ENCODE measurements around the gene SCRN1.

SCRN1 gene, protein sequence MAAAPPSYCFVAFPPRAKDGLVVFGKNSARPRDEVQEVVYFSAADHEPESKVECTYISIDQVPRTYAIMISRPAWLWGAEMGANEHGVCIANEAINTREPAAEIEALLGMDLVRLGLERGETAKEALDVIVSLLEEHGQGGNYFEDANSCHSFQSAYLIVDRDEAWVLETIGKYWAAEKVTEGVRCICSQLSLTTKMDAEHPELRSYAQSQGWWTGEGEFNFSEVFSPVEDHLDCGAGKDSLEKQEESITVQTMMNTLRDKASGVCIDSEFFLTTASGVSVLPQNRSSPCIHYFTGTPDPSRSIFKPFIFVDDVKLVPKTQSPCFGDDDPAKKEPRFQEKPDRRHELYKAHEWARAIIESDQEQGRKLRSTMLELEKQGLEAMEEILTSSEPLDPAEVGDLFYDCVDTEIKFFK

GRCh38 chr7:29989257-29989995, at the start of gene SCRN1:
SCRN1 (minus strand) TSS chr7:29989801; CDS start chr7:29969067, 20,734 bp downstream.
- DNase-seq (ENCODE audit: low spot score), result peak; percentile 90

DNA sequence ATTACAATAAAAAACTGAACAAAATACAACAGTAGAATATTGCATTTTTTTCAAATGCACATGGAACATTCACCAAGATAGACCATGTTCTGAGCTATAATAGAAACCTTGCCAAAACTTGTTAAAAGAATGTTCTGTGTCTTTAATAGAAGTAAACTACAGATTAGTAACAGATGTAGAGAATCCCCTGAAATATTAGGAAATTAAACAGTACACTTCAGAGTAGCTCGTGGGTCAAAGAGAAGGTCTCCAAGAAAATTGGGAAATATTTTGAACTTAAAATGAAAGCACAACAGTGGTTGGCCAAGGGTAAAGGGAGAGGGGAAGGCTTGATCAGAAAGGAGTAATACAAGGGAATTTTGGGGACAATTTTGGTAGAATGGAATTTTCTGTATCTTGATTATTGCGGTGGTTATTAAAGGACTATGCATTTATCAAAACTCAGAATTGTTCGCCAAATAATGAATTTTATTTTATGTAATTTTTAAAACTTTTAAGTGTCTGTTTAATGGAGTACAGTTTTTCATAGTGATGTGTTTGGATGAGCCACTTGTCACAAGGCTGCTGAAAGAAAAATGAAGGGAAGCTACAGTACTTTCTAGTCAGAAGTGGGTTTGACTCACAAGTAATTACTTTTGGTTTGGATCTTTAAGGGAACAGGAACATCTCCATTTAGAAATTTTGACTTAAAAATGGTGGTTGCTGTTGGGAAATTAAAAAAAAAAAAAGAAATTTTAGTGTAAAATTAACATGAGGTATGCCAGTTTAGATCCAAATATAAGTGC, 48.8 kb upstream of the SCRN1 start:
- peak; percentile 66 for DNase-seq (ENCODE audit: low spot score)

DNA sequence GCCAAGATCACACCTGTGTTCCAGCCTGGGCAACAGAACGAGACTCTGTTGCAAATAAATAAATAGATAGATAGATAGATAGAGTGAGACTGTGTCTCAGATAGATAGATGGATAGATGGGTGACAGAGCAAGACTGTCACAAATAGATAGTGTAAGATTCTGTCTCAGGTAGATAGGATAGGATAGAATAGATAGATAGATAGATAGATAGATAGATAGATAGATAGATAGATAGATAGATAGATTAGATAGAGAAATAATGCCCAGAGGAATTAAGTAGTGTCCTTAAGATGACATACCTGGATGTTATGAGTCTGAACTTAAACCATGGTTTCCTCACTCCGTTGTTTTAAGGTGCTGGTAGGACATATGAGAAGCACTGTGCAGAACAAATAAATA, 46.6 kb upstream of the SCRN1 start:
- no peak for DNase-seq (ENCODE audit: low spot score)

DNA sequence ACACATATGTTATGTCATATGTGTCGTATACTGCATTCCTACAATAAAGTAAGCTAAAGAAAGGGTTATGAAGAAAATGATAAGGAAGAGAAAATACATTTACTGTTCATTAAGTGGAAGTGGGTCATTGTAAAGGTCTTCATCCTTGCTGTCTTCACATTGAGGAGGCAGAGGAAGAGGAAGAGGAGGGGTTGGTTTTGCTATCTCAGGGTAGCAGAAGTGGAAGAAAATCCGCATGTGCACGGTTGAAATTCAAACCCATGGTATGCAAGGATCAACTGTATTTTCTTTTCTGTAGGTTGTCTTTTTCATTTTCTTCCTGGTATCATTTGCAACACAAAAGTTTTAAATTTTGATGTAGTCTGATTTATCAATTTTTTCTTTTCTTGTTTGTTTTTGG, 44.9 kb upstream of the SCRN1 start:
- DNase-seq (ENCODE audit: low spot score), result no peak

DNA sequence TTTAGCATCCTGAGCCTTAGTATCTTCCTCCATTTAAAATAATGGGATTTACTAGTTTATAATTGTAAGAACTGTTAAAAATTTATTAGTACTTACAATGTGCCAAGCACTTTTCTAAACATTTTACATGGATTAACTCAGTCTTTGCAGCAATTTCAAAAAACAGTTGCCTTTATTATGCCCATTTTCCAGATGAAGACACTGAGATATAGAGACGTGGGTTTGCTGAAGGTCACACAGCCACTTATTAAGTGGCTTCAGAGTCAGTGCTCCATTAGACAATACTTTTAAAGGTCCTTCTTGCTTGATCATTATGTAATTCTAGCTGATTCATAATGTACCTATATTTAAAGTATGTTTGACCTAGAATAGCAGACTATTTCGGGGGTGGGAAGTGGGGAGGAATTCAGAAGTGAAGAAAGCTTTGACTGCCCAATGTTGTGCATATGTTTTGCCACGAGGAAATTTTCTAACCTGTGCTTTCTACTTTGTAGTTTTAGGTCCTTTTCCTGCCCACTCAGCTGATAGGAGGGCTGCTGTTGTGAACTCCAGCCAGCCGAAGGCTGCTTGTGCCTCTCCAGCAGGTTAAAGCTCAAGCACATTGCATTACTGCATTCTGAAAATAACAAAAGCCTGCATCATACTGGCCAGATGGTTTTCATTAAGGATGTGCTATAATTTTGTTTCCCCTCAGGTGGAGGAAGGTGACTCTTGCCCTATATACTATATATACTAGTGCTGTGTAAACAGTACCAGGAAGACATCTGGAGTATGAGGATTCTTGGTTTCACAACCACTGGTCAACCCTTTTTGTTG, 42.9 kb upstream of the SCRN1 start:
- DNase-seq (ENCODE audit: low spot score), result peak; percentile 11

GRCh38 chr7:30029696-30030095, 40.1 kb upstream of the SCRN1 start:
- DNase-seq (ENCODE audit: low spot score), result no peak

GRCh38 chr7:30028749-30029635, 39.4 kb upstream of the SCRN1 start:
- peak; percentile 44 for DNase-seq (ENCODE audit: low spot score)

GRCh38 chr7:30028216-30028748, 38.7 kb upstream of the SCRN1 start, which contains the start of gene PLEKHA8:
PLEKHA8 (plus strand) TSS chr7:30028412; CDS start chr7:30028763, 351 bp downstream.
- DNase-seq (ENCODE audit: low spot score), result peak; percentile 94

DNA sequence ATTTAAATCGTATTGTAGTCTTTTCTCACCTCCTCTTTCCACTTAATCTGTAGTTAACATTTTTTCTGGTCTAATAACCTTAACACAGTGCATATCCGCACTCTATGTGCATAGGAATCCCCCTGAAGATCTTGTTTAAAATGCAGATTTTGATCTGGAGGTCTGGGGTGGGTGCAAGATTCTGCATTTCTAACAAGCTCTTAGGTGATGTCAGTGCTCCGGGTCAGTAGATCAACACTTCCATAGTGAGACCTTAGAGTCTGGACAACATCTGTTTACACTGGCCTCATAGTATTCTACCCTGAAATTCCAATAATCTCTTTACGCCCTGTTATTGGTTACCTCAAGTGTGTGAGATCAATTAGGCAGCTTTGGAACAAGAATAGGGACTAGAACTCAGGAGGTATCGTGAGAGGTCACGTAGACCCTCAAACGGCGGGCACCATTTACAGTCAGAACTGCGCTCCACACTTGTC, 38.2 kb upstream of the SCRN1 start:
- DNase-seq (ENCODE audit: low spot score), result no peak

GRCh38 chr7:30027065-30027456, 37.5 kb upstream of the SCRN1 start:
- peak; percentile 24 for DNase-seq (ENCODE audit: low spot score)

DNA sequence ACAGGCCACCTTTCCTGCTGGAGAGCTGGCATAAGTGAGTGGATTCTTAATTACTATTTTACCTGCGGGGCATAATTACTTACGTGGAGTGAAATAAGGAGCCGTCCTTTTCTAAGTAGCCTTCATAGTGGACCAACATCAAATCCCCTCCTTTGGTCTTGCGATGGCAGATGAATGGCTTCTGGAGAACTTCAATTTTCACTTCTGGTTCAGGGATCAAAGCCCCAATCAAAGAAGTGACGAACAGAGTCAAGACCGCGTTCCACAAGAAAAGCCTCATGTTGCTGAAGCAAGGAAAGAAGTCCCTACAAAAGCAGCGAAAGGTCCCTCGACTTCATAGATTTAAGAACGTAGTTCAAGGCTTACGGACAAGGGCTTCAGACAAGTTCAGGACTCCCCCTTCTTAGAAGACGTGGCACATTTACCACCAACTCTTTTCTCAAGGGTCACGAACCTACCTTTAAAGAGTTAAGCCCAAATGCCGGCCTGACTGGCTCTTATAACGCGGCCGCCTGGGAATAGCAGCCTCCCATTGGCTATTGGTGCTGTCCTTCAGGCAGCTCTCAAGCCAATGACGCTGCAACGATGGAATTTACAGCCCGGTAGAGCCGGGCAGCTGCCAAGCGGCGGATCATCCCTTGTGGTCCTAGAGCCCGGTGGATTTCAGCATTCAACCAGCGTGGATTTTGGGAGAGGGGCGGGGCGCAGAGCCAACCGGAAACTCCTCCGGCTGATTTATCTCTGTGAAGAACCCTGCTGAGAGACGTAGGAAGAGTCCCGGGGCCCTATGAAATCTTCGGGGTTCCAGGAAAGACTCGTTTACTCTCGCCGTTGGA, 36.8 kb upstream of the SCRN1 start, which contains the start of gene FKBP14:
Gene FKBP14, minus strand, starts transcription at position 474 of the 836 bp plus-strand sequence. Its CDS starts 194 bp downstream, at position 280.
- DNase-seq (ENCODE audit: low spot score), result peak; percentile 96

GRCh38 chr7:30023524-30023923, 33.9 kb upstream of the SCRN1 start:
- DNase-seq (ENCODE audit: low spot score), result no peak

GRCh38 chr7:30022991-30023390, 33.4 kb upstream of the SCRN1 start:
- no peak for DNase-seq (ENCODE audit: low spot score)

DNA sequence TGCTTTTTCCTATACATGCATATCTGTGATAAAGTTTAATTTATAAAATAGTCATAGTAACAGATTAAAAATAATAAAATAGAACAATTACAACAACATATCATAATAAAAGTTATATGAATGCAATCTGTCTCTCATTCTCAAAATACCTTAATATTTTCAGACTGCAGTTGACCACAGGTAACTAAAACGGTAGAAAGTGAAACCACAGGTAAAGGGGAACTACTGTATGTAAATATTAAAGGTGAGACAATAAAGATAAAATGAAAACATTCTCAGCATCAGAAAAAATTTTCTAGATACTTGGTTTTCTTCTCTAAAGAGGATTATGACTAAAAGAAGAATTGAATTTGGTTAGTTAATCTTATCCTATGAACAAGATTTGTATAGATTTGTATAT, 30.9 kb upstream of the SCRN1 start:
- no peak for DNase-seq (ENCODE audit: low spot score)

- no peak for DNase-seq (ENCODE audit: low spot score)
These were observed 30.4 kb upstream of the SCRN1 start for GRCh38 chr7:30019960-30020359.

DNA sequence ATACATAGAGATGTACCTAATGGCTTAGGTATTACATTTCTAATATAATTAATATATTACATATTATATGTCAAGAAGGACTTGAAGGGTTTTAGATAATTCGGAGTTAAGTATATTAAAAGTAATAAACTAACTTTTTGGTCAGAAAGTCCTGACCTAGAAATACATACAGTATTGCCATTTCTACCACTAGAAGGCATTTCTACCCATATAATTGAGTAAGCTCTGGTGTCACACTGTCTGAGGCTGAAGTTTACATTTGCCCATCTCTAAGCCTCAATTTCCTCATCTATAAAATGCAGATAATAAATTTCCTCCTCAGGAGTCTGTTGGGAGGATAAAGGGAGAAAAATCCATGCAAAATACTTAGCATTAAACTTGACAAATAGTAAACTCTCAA, 29.8 kb upstream of the SCRN1 start:
- no peak for DNase-seq (ENCODE audit: low spot score)

GRCh38 chr7:30018451-30018850, 28.9 kb upstream of the SCRN1 start:
- no peak for DNase-seq (ENCODE audit: low spot score)

DNA sequence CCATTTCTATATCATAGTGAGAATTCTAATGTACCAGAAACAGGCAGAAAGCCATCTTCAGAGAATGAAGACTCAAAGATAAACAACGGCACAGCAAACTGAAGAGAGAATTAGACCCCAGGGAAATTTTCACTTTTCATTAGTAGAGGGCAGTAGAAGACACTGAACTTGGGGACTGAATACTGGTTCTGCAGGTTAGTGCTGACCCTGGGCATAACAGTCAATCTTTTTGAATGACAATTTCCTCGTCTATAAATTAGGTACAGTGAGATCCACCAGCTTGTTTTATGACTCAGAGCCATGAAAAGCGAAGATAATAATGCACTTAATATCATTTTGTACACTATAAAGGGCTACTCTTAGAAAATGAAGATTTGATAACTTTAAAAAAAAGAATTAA, 23.2 kb upstream of the SCRN1 start:
- no peak for DNase-seq (ENCODE audit: low spot score)

DNA sequence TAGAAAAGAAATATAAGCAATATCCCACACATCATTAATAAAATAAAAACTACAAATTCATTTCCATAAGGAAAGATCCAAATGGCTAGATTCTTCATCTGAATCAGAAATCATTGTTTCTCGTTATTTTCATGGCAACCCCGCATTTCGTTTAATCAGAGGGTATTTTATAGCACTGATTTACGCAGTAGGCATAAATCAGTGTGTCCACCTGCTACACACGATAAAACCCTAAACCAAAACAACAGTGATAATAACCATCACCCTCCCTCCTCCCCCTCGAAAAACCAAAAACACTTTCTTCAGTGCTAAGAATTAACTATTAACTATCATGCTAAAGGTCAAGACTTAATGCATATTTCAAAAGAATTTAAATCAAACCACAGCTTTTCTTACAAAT, 20.4 kb upstream of the SCRN1 start:
- no peak for DNase-seq (ENCODE audit: low spot score)

All from GM03348 (cell line).